K562 (cell line): ENCODE data around the gene PTPRC. TPM values are rescaled to one million over a fixed set of nuclear protein-coding genes. Genes with fewer than 3 reads are reported as not detected.

Experiments
- ARID1B ChIP-seq: fragments of 450-650 bp; IDR thresholded peaks from 2 replicates; pipeline ENCODE4 v1.6.1; 2016; ENCODE audit warnings: antibody characterized with exemption, mild to moderate bottlenecking, inconsistent platforms
- BACH1 ChIP-seq: fragments of 200-800 bp; sonication (Bioruptor generic); IDR thresholded peaks from 2 replicates; pipeline ENCODE4 v1.6.1; 2016; ENCODE audit warnings: missing genetic modification characterization, missing compliant biosample characterization
- PKNOX1 ChIP-seq: fragments of 450-650 bp; IDR thresholded peaks from 2 replicates; pipeline ENCODE4 v1.6.1; 2016
- SMARCC2 ChIP-seq: fragments of 450-650 bp; IDR thresholded peaks from 2 replicates; pipeline ENCODE4 v1.6.1; 2017; ENCODE audit warnings: antibody characterized with exemption, moderate library complexity, mild to moderate bottlenecking, low read depth
- STAT5A ChIP-seq: IDR thresholded peaks from 2 replicates; pipeline ENCODE4 v1.6.1; 2012; ENCODE audit warnings: low read length, inconsistent platforms, borderline replicate concordance
- ZBTB17 ChIP-seq: fragments of 450-650 bp; formaldehyde crosslinking; IDR thresholded peaks from 2 replicates; pipeline ENCODE4 v1.4.0; 2020; ENCODE audit warnings: mild to moderate bottlenecking
- polyA plus RNA-seq, 8 experiments: library from polyadenylated mRNA; depleted of rRNA in 4 of 8; stranded (reverse) in 5 of 8; unstranded in 3 of 8; fragments of >200 nt; fragmentation: Nextera tagmentation in 2 of 8; fragmentation: Illumina TruSeq in 1 of 8; extraction: Ambion mirVana in 2 of 8; extraction: Trizol in 1 of 8; gene quantifications; 2 replicates each; pipeline versions ENCODE4 v1.2.1 to v1.2.3, GENCODE V29; 2011 to 2014; ENCODE audit warnings: inconsistent platforms in 1 of 8, missing spikeins in 1 of 8
- total RNA-seq, 7 experiments: library from RNA; depleted of rRNA in 6 of 7; stranded (reverse); fragments of >200 nt in 6 of 7; fragmentation: Illumina TruSeq in 2 of 7; extraction: Trizol in 2 of 7; gene quantifications; 2 replicates each; pipeline versions ENCODE4 v1.2.1 to v1.2.3, GENCODE V29; 2011 to 2021; ENCODE audit warnings: low replicate concordance in 1 of 7
- TF ChIP-seq, protein P1 (sequence below): fragments of 450-650 bp; IDR thresholded peaks from 2 replicates; pipeline ENCODE4 v1.6.1; 2016; ENCODE audit warnings: mild to moderate bottlenecking, moderate library complexity
- TF ChIP-seq, protein P2 (sequence below): sonication (generic); IDR thresholded peaks from 2 replicates; pipeline ENCODE4 v1.6.1; 2016
- TF ChIP-seq, protein P3 (sequence below): sonication (generic); formaldehyde crosslinking; IDR thresholded peaks from 2 replicates; pipeline ENCODE4 v1.8.0; 2023; ENCODE audit warnings: missing genetic modification reagents, mild to moderate bottlenecking, borderline replicate concordance

Gene PTPRC
- total and polyA plus RNA-seq, 9 of the 15 experiments (the other 6 are each of a cell fraction or from before 2014, with no cell fraction given) = 7.1 to 107 (median 62.9) TPM

DNA sequence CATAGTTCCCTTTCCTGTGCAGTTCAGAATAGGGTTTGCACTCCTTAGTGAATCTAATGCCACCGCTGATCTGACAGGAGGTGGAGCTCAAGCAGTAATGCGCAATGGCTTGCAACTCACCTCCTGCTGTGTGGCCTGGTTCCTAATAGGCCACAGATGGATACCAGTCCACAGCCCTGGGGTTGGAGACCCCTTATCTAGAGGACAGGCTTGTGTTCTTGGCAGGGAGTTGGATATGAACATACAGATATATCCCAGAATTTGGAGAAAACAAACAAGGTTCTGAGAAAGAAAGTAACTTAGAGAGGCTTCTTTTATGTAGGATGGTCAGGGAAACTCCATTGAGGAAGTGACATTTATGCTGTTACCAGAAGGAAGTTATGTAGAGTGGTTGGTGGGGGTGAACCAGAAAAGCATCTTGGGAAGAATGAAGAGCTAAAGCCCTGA, 5.1 kb upstream of the PTPRC start (continued):
- TF ChIP-seq, protein P1, sequence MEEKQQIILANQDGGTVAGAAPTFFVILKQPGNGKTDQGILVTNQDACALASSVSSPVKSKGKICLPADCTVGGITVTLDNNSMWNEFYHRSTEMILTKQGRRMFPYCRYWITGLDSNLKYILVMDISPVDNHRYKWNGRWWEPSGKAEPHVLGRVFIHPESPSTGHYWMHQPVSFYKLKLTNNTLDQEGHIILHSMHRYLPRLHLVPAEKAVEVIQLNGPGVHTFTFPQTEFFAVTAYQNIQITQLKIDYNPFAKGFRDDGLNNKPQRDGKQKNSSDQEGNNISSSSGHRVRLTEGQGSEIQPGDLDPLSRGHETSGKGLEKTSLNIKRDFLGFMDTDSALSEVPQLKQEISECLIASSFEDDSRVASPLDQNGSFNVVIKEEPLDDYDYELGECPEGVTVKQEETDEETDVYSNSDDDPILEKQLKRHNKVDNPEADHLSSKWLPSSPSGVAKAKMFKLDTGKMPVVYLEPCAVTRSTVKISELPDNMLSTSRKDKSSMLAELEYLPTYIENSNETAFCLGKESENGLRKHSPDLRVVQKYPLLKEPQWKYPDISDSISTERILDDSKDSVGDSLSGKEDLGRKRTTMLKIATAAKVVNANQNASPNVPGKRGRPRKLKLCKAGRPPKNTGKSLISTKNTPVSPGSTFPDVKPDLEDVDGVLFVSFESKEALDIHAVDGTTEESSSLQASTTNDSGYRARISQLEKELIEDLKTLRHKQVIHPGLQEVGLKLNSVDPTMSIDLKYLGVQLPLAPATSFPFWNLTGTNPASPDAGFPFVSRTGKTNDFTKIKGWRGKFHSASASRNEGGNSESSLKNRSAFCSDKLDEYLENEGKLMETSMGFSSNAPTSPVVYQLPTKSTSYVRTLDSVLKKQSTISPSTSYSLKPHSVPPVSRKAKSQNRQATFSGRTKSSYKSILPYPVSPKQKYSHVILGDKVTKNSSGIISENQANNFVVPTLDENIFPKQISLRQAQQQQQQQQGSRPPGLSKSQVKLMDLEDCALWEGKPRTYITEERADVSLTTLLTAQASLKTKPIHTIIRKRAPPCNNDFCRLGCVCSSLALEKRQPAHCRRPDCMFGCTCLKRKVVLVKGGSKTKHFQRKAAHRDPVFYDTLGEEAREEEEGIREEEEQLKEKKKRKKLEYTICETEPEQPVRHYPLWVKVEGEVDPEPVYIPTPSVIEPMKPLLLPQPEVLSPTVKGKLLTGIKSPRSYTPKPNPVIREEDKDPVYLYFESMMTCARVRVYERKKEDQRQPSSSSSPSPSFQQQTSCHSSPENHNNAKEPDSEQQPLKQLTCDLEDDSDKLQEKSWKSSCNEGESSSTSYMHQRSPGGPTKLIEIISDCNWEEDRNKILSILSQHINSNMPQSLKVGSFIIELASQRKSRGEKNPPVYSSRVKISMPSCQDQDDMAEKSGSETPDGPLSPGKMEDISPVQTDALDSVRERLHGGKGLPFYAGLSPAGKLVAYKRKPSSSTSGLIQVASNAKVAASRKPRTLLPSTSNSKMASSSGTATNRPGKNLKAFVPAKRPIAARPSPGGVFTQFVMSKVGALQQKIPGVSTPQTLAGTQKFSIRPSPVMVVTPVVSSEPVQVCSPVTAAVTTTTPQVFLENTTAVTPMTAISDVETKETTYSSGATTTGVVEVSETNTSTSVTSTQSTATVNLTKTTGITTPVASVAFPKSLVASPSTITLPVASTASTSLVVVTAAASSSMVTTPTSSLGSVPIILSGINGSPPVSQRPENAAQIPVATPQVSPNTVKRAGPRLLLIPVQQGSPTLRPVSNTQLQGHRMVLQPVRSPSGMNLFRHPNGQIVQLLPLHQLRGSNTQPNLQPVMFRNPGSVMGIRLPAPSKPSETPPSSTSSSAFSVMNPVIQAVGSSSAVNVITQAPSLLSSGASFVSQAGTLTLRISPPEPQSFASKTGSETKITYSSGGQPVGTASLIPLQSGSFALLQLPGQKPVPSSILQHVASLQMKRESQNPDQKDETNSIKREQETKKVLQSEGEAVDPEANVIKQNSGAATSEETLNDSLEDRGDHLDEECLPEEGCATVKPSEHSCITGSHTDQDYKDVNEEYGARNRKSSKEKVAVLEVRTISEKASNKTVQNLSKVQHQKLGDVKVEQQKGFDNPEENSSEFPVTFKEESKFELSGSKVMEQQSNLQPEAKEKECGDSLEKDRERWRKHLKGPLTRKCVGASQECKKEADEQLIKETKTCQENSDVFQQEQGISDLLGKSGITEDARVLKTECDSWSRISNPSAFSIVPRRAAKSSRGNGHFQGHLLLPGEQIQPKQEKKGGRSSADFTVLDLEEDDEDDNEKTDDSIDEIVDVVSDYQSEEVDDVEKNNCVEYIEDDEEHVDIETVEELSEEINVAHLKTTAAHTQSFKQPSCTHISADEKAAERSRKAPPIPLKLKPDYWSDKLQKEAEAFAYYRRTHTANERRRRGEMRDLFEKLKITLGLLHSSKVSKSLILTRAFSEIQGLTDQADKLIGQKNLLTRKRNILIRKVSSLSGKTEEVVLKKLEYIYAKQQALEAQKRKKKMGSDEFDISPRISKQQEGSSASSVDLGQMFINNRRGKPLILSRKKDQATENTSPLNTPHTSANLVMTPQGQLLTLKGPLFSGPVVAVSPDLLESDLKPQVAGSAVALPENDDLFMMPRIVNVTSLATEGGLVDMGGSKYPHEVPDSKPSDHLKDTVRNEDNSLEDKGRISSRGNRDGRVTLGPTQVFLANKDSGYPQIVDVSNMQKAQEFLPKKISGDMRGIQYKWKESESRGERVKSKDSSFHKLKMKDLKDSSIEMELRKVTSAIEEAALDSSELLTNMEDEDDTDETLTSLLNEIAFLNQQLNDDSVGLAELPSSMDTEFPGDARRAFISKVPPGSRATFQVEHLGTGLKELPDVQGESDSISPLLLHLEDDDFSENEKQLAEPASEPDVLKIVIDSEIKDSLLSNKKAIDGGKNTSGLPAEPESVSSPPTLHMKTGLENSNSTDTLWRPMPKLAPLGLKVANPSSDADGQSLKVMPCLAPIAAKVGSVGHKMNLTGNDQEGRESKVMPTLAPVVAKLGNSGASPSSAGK = no peak
- TF ChIP-seq STAT5A (peak; percentile 74), PKNOX1 (peak; percentile 53), ARID1B (peak; percentile 93), BACH1 (peak; percentile 18; the same call in 1 of the 2 replicates), SMARCC2 (peak; percentile 57; the same call in 1 of the 2 replicates), ZBTB17 (CRISPR knock-in tag) (peak; percentile 69; the same call in 1 of the 2 replicates)
- TF ChIP-seq, protein P2, sequence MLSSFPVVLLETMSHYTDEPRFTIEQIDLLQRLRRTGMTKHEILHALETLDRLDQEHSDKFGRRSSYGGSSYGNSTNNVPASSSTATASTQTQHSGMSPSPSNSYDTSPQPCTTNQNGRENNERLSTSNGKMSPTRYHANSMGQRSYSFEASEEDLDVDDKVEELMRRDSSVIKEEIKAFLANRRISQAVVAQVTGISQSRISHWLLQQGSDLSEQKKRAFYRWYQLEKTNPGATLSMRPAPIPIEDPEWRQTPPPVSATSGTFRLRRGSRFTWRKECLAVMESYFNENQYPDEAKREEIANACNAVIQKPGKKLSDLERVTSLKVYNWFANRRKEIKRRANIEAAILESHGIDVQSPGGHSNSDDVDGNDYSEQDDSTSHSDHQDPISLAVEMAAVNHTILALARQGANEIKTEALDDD = peak; percentile 61
- TF ChIP-seq, protein P3, sequence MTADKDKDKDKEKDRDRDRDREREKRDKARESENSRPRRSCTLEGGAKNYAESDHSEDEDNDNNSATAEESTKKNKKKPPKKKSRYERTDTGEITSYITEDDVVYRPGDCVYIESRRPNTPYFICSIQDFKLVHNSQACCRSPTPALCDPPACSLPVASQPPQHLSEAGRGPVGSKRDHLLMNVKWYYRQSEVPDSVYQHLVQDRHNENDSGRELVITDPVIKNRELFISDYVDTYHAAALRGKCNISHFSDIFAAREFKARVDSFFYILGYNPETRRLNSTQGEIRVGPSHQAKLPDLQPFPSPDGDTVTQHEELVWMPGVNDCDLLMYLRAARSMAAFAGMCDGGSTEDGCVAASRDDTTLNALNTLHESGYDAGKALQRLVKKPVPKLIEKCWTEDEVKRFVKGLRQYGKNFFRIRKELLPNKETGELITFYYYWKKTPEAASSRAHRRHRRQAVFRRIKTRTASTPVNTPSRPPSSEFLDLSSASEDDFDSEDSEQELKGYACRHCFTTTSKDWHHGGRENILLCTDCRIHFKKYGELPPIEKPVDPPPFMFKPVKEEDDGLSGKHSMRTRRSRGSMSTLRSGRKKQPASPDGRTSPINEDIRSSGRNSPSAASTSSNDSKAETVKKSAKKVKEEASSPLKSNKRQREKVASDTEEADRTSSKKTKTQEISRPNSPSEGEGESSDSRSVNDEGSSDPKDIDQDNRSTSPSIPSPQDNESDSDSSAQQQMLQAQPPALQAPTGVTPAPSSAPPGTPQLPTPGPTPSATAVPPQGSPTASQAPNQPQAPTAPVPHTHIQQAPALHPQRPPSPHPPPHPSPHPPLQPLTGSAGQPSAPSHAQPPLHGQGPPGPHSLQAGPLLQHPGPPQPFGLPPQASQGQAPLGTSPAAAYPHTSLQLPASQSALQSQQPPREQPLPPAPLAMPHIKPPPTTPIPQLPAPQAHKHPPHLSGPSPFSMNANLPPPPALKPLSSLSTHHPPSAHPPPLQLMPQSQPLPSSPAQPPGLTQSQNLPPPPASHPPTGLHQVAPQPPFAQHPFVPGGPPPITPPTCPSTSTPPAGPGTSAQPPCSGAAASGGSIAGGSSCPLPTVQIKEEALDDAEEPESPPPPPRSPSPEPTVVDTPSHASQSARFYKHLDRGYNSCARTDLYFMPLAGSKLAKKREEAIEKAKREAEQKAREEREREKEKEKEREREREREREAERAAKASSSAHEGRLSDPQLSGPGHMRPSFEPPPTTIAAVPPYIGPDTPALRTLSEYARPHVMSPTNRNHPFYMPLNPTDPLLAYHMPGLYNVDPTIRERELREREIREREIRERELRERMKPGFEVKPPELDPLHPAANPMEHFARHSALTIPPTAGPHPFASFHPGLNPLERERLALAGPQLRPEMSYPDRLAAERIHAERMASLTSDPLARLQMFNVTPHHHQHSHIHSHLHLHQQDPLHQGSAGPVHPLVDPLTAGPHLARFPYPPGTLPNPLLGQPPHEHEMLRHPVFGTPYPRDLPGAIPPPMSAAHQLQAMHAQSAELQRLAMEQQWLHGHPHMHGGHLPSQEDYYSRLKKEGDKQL (CRISPR knock-in tag) = no peak
